ENCODE results near the gene CHM. TPM values are rescaled to one million over a fixed set of nuclear protein-coding genes. Genes with fewer than 3 reads are reported as not detected.

The CHM gene
- total RNA-seq, 1 donor from 2014 or later = 33.3 TPM

GRCh38 chrX:86002076-86002896 lies 45.1 kb downstream of the CHM start:
- Mint-ChIP-seq H3K36me3 (ENCODE audit: low read depth, unreplicated experiment) (peaks cover 3% of the 10 kb centered on the region), H3K27ac (ENCODE audit: unreplicated experiment) (peak overlapping the region; percentile 14), H3K9me3 (ENCODE audit: unreplicated experiment) (no peaks in the 10 kb centered on the region), H3K27me3 (ENCODE audit: low read depth, unreplicated experiment) (no peaks in the 10 kb centered on the region), H3K4me3 (ENCODE audit: unreplicated experiment) (no peak overlapping the region), H3K4me1 (ENCODE audit: low read depth, unreplicated experiment) (peaks cover 27% of the 10 kb centered on the region)
- DNase-seq (ENCODE audit: low read depth) (peak; percentile 59), FAIRE-seq (no peak)
- peak overlapping the region; percentile 52 for H3K4me2 ChIP-seq (ENCODE audit: low read length)
- H2AFZ ChIP-seq (ENCODE audit: low read depth, low read length) = no peak overlapping the region
- peaks cover 7% of the 10 kb centered on the region for H4K20me1 ChIP-seq (ENCODE audit: insufficient read depth, low read length)
- H3K4me3 ChIP-seq (ENCODE audit: insufficient read depth, low read depth, low read length) = no peak overlapping the region
- H3K79me2 ChIP-seq (ENCODE audit: insufficient read depth, low read length) = peaks cover 19% of the 10 kb centered on the region
- H3K27ac ChIP-seq (ENCODE audit: low read depth, low read length) = no peak overlapping the region
- TF ChIP-seq EZH2 (IDR thresholded peaks at IDR 0.05; ENCODE audit: insufficient read depth, low read length) (no peak), CTCF (IDR thresholded peaks at IDR 0.05; ENCODE audit: insufficient read depth, low read depth, low read length) (no peak)
- no peak overlapping the region for H3K9ac ChIP-seq (ENCODE audit: low read length)
- no peaks in the 10 kb centered on the region for H3K36me3 ChIP-seq (ENCODE audit: insufficient read depth, low read length)
- peaks cover 4% of the 10 kb centered on the region for H3K4me1 ChIP-seq (ENCODE audit: insufficient read depth, low read length)
- H3K9me3 ChIP-seq (ENCODE audit: insufficient read depth, low read depth, low read length) = no peaks in the 10 kb centered on the region
- H3K27me3 ChIP-seq (ENCODE audit: insufficient read depth, low read length) = no peaks in the 10 kb centered on the region

- H3K79me2 ChIP-seq (ENCODE audit: insufficient read depth, low read length) = peaks cover 13% of the 10 kb centered on the region
- no peak for TF ChIP-seq CTCF (IDR thresholded peaks at IDR 0.05; ENCODE audit: insufficient read depth, low read depth, low read length)
- TF ChIP-seq EZH2 (IDR thresholded peaks at IDR 0.05; ENCODE audit: insufficient read depth, low read length) = no peak
- DNase-seq (ENCODE audit: low read depth) = no peak
- H3K9me3 ChIP-seq (ENCODE audit: insufficient read depth, low read depth, low read length) = no peaks in the 10 kb centered on the region
- no peak overlapping the region for H3K4me2 ChIP-seq (ENCODE audit: low read length)
- Mint-ChIP-seq H3K27me3 (ENCODE audit: low read depth, unreplicated experiment) (no peaks in the 10 kb centered on the region), H3K36me3 (ENCODE audit: low read depth, unreplicated experiment) (no peaks in the 10 kb centered on the region), H3K9me3 (ENCODE audit: unreplicated experiment) (no peaks in the 10 kb centered on the region), H3K4me1 (ENCODE audit: low read depth, unreplicated experiment) (peaks cover 30% of the 10 kb centered on the region), H3K4me3 (ENCODE audit: unreplicated experiment) (no peak overlapping the region), H3K27ac (ENCODE audit: unreplicated experiment) (no peak overlapping the region)
- H3K27me3 ChIP-seq (ENCODE audit: insufficient read depth, low read length) = no peaks in the 10 kb centered on the region
- no peaks in the 10 kb centered on the region for H3K36me3 ChIP-seq (ENCODE audit: insufficient read depth, low read length)
- no peak overlapping the region for H2AFZ ChIP-seq (ENCODE audit: low read depth, low read length)
- no peak overlapping the region for H3K4me3 ChIP-seq (ENCODE audit: insufficient read depth, low read depth, low read length)
- peaks cover 4% of the 10 kb centered on the region for H3K4me1 ChIP-seq (ENCODE audit: insufficient read depth, low read length)
- no peak overlapping the region for H3K27ac ChIP-seq (ENCODE audit: low read depth, low read length)
- no peak for FAIRE-seq
- H3K9ac ChIP-seq (ENCODE audit: low read length) = no peak overlapping the region
- peaks cover 15% of the 10 kb centered on the region for H4K20me1 ChIP-seq (ENCODE audit: insufficient read depth, low read length)
Observed at GRCh38 chrX:85998954-85999353, 48.4 kb downstream of the CHM start.

- H3K4me2 ChIP-seq (ENCODE audit: low read length) = no peak overlapping the region
- H3K9me3 ChIP-seq (ENCODE audit: insufficient read depth, low read depth, low read length) = no peaks in the 10 kb centered on the region
- H3K36me3 Mint-ChIP-seq (ENCODE audit: low read depth, unreplicated experiment) = no peaks in the 10 kb centered on the region
- FAIRE-seq (peak; percentile 77), DNase-seq (ENCODE audit: low read depth) (no peak)
- no peaks in the 10 kb centered on the region for H3K9me3 Mint-ChIP-seq (ENCODE audit: unreplicated experiment)
- peaks cover 5% of the 10 kb centered on the region for H3K4me1 ChIP-seq (ENCODE audit: insufficient read depth, low read length)
- H3K79me2 ChIP-seq (ENCODE audit: insufficient read depth, low read length) = peaks cover 16% of the 10 kb centered on the region
- no peaks in the 10 kb centered on the region for H3K27me3 ChIP-seq (ENCODE audit: insufficient read depth, low read length)
- H3K9ac ChIP-seq (ENCODE audit: low read length) = no peak overlapping the region
- no peaks in the 10 kb centered on the region for H3K36me3 ChIP-seq (ENCODE audit: insufficient read depth, low read length)
- H4K20me1 ChIP-seq (ENCODE audit: insufficient read depth, low read length) = peaks cover 30% of the 10 kb centered on the region
- H3K27me3 Mint-ChIP-seq (ENCODE audit: low read depth, unreplicated experiment) = no peaks in the 10 kb centered on the region
- no peak overlapping the region for H3K4me3 ChIP-seq (ENCODE audit: insufficient read depth, low read depth, low read length)
- TF ChIP-seq CTCF (IDR thresholded peaks at IDR 0.05; ENCODE audit: insufficient read depth, low read depth, low read length) = no peak
- H3K4me3 Mint-ChIP-seq (ENCODE audit: unreplicated experiment) = no peak overlapping the region
- H2AFZ ChIP-seq (ENCODE audit: low read depth, low read length) = no peak overlapping the region
- no peak overlapping the region for H3K27ac ChIP-seq (ENCODE audit: low read depth, low read length)
- H3K4me1 Mint-ChIP-seq (ENCODE audit: low read depth, unreplicated experiment) = peaks cover 28% of the 10 kb centered on the region
- no peak overlapping the region for H3K27ac Mint-ChIP-seq (ENCODE audit: unreplicated experiment)
Observed at GRCh38 chrX:85996555-85996954, 50.8 kb downstream of the CHM start.
